ENCODE results near the gene AAK1.
"Not testable (repeated sequence)": the region's sequence is repeated elsewhere in the genome, so short reads cannot be mapped to it uniquely, and the experiment has no call there.

The AAK1 gene

DNA sequence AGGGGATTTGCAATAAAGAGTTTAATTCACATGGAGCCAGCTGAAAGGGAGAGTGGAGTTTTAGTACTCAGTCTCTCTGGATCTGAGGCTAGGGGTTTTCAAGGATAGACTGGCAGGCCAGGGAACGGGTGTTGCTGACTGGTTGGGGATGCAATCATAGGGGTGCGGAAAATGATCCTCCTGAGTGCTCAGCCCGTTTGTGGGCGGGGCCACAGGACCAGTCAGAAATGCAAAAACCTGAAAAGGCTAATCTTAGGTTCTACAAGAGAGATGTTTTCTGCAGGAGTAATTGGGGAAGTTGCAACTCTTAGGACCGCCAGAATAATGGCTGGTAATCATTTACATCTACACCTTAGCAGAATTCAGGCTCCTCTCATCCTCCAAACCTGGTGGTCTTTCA lies 208.8 kb downstream of the AAK1 start:
- DNase-seq: no peak

DNA sequence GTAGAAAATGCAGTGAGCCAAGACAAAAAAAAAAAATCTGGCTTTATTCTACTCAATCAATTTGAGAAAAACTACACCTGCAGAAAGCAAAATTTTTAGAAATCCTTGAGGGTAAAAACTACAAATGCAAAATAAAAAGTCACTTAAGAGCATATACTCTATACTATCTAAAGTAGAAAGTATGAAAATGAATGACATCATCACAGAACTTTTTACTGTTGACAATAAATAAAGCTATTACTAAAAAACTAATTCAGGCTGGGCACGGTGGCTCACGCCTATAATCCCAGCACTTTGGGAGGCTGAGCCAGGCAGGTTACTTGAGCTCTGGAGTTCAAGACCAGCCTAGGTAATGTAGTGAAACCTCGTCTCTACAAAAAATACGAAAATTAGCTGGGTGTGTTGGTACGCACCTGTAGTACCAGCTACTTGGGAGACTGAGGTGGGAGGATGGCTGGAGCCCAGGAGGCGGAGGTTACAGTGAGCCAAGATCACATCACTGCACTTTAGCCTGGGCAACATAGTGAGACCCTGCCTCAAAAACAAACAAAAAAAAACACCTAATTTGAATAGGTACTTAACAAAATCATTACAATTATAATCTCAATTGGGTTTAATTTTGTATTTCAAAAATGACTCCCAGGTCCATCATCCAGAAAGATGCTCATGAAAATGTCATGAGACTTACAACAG lies 213.9 kb downstream of the AAK1 start:
- DNase-seq: no peak

DNA sequence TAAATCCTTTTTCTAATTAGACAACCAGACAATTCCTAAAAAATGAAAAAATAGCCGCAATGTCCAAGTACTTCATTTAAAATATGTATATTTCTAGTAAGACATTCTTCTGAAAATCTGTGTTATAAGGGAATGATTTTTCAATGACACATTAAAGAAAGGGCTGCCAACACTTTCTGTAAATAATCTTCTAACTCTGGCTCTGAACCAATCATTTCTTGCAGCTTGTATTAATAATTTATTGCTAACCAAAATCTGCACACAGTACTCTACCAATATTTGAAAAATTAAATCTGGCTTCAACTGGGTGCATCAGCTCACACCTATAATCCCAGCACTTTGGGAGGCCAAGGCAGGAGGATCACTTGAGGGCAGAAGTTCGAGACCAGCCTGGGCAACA lies 214.6 kb downstream of the AAK1 start:
- DNase-seq: no peak

DNA sequence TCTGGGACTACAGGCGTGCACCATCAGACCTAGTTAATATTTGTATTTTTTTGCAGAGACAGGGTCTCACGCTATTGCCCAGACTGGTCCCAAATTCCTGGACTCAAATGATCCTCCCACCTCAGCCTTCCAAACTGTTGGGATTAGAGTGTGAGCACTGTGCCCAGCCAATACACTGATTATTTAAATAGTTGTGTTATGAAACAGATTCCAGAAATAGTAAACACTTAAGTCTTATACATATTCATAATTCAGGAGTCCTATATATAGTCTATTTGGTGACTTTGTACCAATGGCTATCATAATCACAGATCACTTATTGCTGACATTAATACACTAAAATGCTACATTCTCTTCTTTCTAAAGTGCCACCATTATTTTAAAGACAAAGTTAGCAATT lies 219.1 kb downstream of the AAK1 start:
- DNase-seq: no peak

DNA sequence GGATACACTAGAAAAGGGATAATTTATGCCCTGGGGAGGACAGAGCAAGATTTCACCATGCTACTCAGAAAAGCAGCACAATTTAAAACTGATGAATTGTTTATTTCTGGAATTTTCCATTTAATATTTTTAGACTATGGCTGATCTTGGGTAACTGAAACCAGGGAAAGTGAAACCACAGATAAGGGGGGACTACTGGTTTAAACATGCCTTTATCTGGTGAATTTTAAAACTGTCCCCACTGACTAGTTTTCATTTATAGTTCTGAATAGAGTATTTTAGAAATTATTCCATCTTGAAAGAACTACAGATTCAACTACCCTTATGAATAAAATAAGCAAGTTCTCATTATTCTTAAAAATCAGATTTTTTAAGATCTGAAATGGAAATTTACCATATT lies 221.3 kb downstream of the AAK1 start:
- DNase-seq: no peak

DNA sequence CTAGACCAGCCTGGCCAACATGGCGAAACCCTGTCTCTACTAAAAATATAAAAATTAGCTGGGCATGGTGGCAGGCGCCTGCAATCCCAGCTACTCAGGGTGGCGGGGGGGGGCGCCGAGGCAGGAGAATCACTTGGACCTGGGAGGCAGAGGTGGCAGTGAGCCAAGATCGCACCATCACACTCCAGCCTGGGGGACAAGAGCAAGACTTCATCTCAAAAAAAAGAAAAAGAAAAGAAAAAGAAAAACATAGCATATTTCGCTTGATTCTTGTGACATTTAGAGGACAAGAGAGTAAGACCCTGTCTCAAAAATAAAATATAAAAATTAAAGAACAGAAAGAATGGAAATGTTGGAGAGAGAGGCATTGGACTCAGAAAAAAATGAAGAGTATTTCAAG lies 224.4 kb downstream of the AAK1 start:
- DNase-seq: not testable (repeated sequence)

DNA sequence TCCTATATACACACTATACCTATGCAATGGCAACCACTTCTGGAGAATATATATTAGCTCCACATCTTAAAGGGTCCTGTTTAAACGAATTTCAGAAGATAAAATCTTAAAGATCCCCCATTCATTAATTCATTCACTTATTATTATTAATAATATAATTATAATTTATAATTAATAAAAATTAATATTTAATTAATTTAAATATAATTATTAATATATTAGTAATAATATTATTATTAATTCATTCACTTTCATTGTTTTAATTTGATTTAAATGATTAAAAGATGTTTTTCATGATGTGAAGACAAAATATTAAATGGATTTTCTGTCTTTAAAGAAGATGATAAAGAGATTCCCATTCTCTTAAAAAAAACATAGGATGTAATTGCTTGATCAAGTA lies 227.4 kb downstream of the AAK1 start:
- no peak for DNase-seq
